Neuronal stem cell (in vitro differentiated cells): ENCODE measurements around the gene PTPRE.

ENCODE experiments used
- DNase-seq: peaks from one replicate; pipeline ENCODE4 v3.0.0-alpha.2; 2013; ENCODE audit warnings: low spot score
- H2AFZ ChIP-seq: one replicate; pipeline ENCODE4 v1.6.1; 2013; ENCODE audit warnings: mild to moderate bottlenecking, low read length, inconsistent platforms
- H2AK5ac ChIP-seq: 2 replicates; pipeline ENCODE4 v1.6.1; 2013; ENCODE audit warnings: low read depth, mild to moderate bottlenecking, inconsistent platforms, low read length, moderate library complexity, mixed read lengths
- H2BK120ac ChIP-seq: 2 replicates; pipeline ENCODE4 v1.6.1; 2013; ENCODE audit warnings: low read depth, mild to moderate bottlenecking, inconsistent platforms, low read length, moderate library complexity, mixed read lengths
- H2BK12ac ChIP-seq: one replicate; pipeline ENCODE4 v1.6.1; 2013; ENCODE audit warnings: low read length, inconsistent platforms
- H2BK15ac ChIP-seq: 2 replicates; pipeline ENCODE4 v1.6.1; 2013; ENCODE audit warnings: mild to moderate bottlenecking, low read length, inconsistent platforms, mixed read lengths
- H2BK5ac ChIP-seq: one replicate; pipeline ENCODE4 v1.6.1; 2013; ENCODE audit warnings: inconsistent platforms, mild to moderate bottlenecking, low read length, moderate library complexity
- H3K14ac ChIP-seq: one replicate; pipeline ENCODE4 v1.6.1; 2013; ENCODE audit warnings: low read length, inconsistent platforms
- H3K18ac ChIP-seq: 2 replicates; pipeline ENCODE4 v1.6.1; 2013; ENCODE audit warnings: low read length, inconsistent platforms
- H3K23ac ChIP-seq: 2 replicates; pipeline ENCODE4 v1.6.1; 2013; ENCODE audit warnings: low read depth, mild to moderate bottlenecking, mixed read lengths, low read length, inconsistent platforms; ENCODE audit not compliant: poor library complexity
- H3K27ac ChIP-seq: replicated peaks from 3 replicates; pipeline ENCODE4 v1.5.1; 2013; ENCODE audit warnings: low read length, inconsistent platforms
- H3K27me3 ChIP-seq, 3 experiments: 2 replicates each; pipeline ENCODE4 v1.6.1; 2013; ENCODE audit warnings: low read length in 3 of 3, mild to moderate bottlenecking in 2 of 3, inconsistent platforms in 1 of 3, low read depth in 1 of 3, mixed read lengths in 1 of 3, moderate library complexity in 1 of 3; ENCODE audit not compliant: control insufficient read depth in 3 of 3, insufficient read depth in 3 of 3
- H3K36me3 ChIP-seq, 2 donors: replicated peaks in 1 of 2; 2 replicates each; pipeline ENCODE4 v1.6.1; 2013; ENCODE audit warnings: low read length in 2 of 2; ENCODE audit not compliant: control insufficient read depth in 2 of 2, insufficient read depth in 2 of 2
- H3K4ac ChIP-seq: 2 replicates; pipeline ENCODE4 v1.6.1; 2013; ENCODE audit warnings: inconsistent platforms, mild to moderate bottlenecking, low read length, moderate library complexity
- H3K4me1 ChIP-seq, 2 donors: 1 replicate in 1 of 2; 2 replicates in 1 of 2; pipeline ENCODE4 v1.6.1; 2013; ENCODE audit warnings: low read length in 2 of 2, low read depth in 1 of 2; ENCODE audit not compliant: control insufficient read depth in 2 of 2, insufficient read depth in 1 of 2
- H3K4me2 ChIP-seq: one replicate; pipeline ENCODE4 v1.6.1; 2013; ENCODE audit warnings: mild to moderate bottlenecking, low read length, inconsistent platforms; ENCODE audit not compliant: insufficient read depth, poor library complexity, severe bottlenecking
- H3K4me3 ChIP-seq, 2 donors: 2 replicates each; pipeline ENCODE4 v1.5.1; 2013; ENCODE audit warnings: low read length in 2 of 2, mild to moderate bottlenecking in 2 of 2, inconsistent platforms in 1 of 2, moderate library complexity in 1 of 2
- H3K79me1 ChIP-seq: one replicate; pipeline ENCODE4 v1.6.1; 2013; ENCODE audit warnings: low read depth, mild to moderate bottlenecking, inconsistent platforms, low read length, moderate library complexity
- H3K9ac ChIP-seq: one replicate; pipeline ENCODE4 v1.6.1; 2013; ENCODE audit warnings: mild to moderate bottlenecking, low read depth, low read length, inconsistent platforms; ENCODE audit not compliant: poor library complexity
- H3K9me3 ChIP-seq, 2 donors: replicated peaks in 1 of 2; 2 replicates each; pipeline versions ENCODE3 to v1.6.1; 2013; ENCODE audit warnings: low read length in 2 of 2, mild to moderate bottlenecking in 2 of 2, inconsistent platforms in 1 of 2, low read depth in 1 of 2, mixed read lengths in 1 of 2, moderate library complexity in 1 of 2; ENCODE audit not compliant: control insufficient read depth in 2 of 2, insufficient read depth in 1 of 2
- H4K8ac ChIP-seq: one replicate; pipeline ENCODE4 v1.6.1; 2013; ENCODE audit warnings: low read depth, mild to moderate bottlenecking, inconsistent platforms, low read length, moderate library complexity
- H4K91ac ChIP-seq: one replicate; pipeline ENCODE4 v1.6.1; 2013; ENCODE audit warnings: low read length, low read depth, mild to moderate bottlenecking, inconsistent platforms; ENCODE audit not compliant: poor library complexity
- WGBS, 2 donors: extraction: QIAGEN DNeasy Blood & Tissue Kit; methylation state at CpG; one replicate each; pipeline ENCODE4 v1.1.7; 2013; ENCODE audit warnings: missing lambda C conversion rate in 2 of 2, mixed read lengths in 1 of 2; ENCODE audit not compliant: insufficient read length in 2 of 2, insufficient replicate concordance in 1 of 2; ENCODE audit errors: extremely low coverage in 2 of 2; 5-methylcytosine and 5-hydroxymethylcytosine counted together

The PTPRE gene

DNA sequence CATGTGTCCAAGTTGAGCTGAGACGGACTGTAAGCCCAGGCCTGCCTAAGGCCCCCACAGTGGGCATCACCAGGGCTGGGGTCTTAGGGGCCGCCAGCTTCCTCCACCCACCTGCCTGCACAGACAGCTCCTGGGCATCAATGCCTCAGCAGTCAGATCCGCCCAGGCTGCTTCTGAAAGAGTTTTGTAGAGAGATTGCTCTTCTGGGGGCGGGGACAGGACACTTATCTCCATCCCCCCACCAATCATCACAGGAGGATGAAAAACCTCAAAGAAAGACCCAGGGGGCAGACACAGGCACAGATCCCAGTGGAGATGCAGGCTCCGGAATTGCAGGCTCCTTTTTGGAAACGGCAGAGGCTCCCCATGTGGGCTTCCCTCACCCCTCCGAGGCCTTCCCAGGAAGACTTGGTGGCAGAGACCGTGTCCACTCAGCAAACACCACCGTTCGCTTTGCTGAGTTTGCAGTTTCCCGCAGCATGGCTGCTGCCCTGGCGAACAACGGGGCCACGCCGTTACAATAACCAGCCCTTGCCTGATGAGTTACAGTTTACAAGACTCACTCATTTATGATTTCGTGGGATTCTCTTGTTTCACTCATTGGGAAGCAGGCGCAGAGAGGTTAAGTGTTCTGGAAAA is 122.9 kb downstream of the PTPRE start:
- no peak overlapping the region for H3K23ac ChIP-seq
- H3K14ac ChIP-seq, result no peak overlapping the region
- H3K79me1 ChIP-seq, result no peaks in the 10 kb centered on the region
- H4K91ac ChIP-seq, result no peak overlapping the region
- H2BK12ac ChIP-seq, result no peak overlapping the region
- no peak overlapping the region for H3K4ac ChIP-seq
- H3K27me3 ChIP-seq, result peaks cover 0 to 6% (median 0%) of the 10 kb centered on the region in 3 experiments
- H4K8ac ChIP-seq, result no peak overlapping the region
- no peak overlapping the region for H2AFZ ChIP-seq
- no peak overlapping the region for H3K4me3 ChIP-seq
- no peak overlapping the region for H2BK15ac ChIP-seq
- no peak for DNase-seq
- H3K4me2 ChIP-seq, result no peak overlapping the region
- no peak overlapping the region for H3K9ac ChIP-seq
- H3K36me3 ChIP-seq, result no peaks in the 10 kb centered on the region
- peak overlapping the region; percentile 88 for H2AK5ac ChIP-seq
- no peak overlapping the region for H2BK120ac ChIP-seq
- peak overlapping the region; percentile 65 for H3K18ac ChIP-seq
- H2BK5ac ChIP-seq, result no peak overlapping the region
- peaks cover 0 to 16% of the 10 kb centered on the region in 2 donors for H3K4me1 ChIP-seq
- no CpG with 5 or more reads among the region's 17 CpGs for WGBS, 2 donors
- no peaks in the 10 kb centered on the region for H3K9me3 ChIP-seq
- H3K27ac ChIP-seq, result no peak overlapping the region

DNA sequence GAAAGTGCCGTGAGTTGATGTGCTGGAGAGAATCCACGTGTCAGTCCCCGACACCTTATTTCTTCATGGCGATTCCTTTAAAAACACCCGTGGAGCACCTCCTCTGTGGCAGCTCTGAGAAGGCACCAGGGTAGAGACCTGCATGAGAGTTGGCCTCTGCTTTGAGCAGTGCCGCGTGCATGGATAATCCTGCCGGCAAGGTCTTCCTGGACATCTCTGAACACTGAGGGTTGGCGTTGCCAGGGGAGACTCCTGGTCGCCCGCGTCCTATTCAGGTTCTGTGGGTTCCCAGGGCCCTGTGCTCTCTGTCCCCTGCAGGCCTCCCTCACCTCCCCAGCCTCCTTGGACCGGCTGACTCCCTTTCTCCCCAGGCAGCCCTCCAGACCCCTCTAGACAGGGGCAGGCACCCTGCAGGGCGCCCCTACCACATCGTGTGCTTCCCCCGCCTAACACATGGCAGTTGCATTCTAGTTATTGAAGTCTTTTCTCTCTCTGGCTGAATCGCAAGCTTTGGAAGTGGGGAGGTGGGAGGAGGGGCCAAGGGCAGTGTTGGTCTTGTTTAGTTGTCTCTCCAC is 123.7 kb downstream of the PTPRE start:
- Histone ChIP-seq H3K14ac (no peak overlapping the region), H3K9me3 (no peaks in the 10 kb centered on the region), H2AFZ (peak overlapping the region; percentile 40), H2BK120ac (no peak overlapping the region), H3K4me3 (no peak overlapping the region), H2AK5ac (no peak overlapping the region), H4K91ac (no peak overlapping the region), H3K4me1 (peaks cover 0 to 16% of the 10 kb centered on the region in 2 donors), H3K79me1 (no peaks in the 10 kb centered on the region), H2BK12ac (no peak overlapping the region), H2BK15ac (no peak overlapping the region), H3K9ac (no peak overlapping the region), H3K23ac (no peak overlapping the region), H3K27me3 (peaks cover 0 to 6% (median 0%) of the 10 kb centered on the region in 3 experiments), H3K4ac (no peak overlapping the region), H3K27ac (no peak overlapping the region), H3K18ac (peak overlapping the region; percentile 22), H2BK5ac (no peak overlapping the region), H3K4me2 (no peak overlapping the region), H4K8ac (no peak overlapping the region), H3K36me3 (no peaks in the 10 kb centered on the region)
- no CpG with 5 or more reads among the region's 17 CpGs for WGBS, 2 donors
- no peak for DNase-seq

DNA sequence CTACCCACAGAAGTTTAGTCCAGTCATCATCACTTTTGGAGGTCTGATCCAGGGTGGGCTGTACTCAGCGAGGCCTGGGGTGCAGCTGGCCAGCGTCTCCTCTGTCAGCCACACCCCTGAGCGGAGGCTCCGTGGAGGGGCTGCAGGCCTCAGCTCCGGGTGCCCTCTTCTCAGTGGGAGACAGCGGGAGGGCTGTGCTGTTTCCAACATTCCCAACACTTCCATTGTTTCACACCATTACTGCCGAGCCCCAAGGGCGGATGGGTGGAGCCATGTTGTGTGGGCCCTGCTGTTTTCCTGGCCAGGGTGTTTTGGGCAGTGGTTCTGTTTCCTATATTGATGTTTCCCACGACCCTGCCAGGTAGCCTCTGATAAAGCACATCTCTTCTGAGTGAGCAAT is 124.3 kb downstream of the PTPRE start:
- Histone ChIP-seq H2AK5ac (no peak overlapping the region), H4K91ac (no peak overlapping the region), H2BK120ac (no peak overlapping the region), H3K27me3 (peaks cover 0 to 6% (median 0%) of the 10 kb centered on the region in 3 experiments), H3K9me3 (no peaks in the 10 kb centered on the region), H3K4me1 (peaks cover 0 to 16% of the 10 kb centered on the region in 2 donors), H2BK5ac (no peak overlapping the region), H3K4me3 (no peak overlapping the region), H3K9ac (no peak overlapping the region), H3K79me1 (no peaks in the 10 kb centered on the region), H3K27ac (no peak overlapping the region), H4K8ac (no peak overlapping the region), H2BK15ac (no peak overlapping the region), H2BK12ac (no peak overlapping the region), H3K4ac (no peak overlapping the region), H3K18ac (no peak overlapping the region), H3K4me2 (no peak overlapping the region), H3K36me3 (no peaks in the 10 kb centered on the region), H3K23ac (no peak overlapping the region), H3K14ac (no peak overlapping the region), H2AFZ (peak overlapping the region; percentile 40)
- no peak for DNase-seq
- no CpG with 5 or more reads among the region's 9 CpGs for WGBS, 2 donors

DNA sequence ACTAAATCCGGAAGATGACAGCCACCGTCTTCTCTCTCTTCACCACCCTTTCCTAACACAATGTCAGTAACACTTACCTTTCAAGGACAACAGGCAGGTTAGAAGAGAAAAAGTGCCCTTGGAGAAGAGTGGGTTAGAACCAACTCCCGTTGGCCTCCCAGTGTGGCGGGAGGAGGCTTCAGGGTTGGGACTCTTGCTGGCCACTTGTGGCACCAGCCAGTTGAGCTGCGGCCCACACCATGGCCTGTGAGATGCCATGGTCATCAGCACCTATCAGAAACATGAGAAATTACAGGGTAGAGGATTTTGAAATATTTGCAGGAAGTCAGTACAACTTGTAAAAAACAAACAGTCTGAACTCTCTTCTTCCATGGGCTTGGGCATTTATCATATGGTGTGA is 125.6 kb downstream of the PTPRE start:
- Histone ChIP-seq H3K9ac (no peak overlapping the region), H3K4me1 (peaks cover 0 to 13% of the 10 kb centered on the region in 2 donors), H2BK5ac (no peak overlapping the region), H3K4me3 (no peak overlapping the region), H3K27ac (no peak overlapping the region), H2BK12ac (no peak overlapping the region), H2BK120ac (no peak overlapping the region), H3K4ac (no peak overlapping the region), H3K36me3 (no peaks in the 10 kb centered on the region), H4K91ac (no peak overlapping the region), H3K14ac (no peak overlapping the region), H3K4me2 (no peak overlapping the region), H2BK15ac (no peak overlapping the region), H2AFZ (no peak overlapping the region), H3K23ac (no peak overlapping the region), H3K79me1 (no peaks in the 10 kb centered on the region), H4K8ac (no peak overlapping the region), H3K18ac (no peak overlapping the region), H3K9me3 (no peaks in the 10 kb centered on the region), H2AK5ac (no peak overlapping the region), H3K27me3 (peaks cover 0 to 1% (median 0%) of the 10 kb centered on the region in 3 experiments)
- no CpG with 5 or more reads among the region's 5 CpGs for WGBS, 2 donors
- no peak for DNase-seq
